GM12864 (cell line): ENCODE data around the gene CEP43.
A peak's percentile ranks its signal among the peaks of the same experiment; 100 is the strongest.

Source experiments
- DNase-seq: peaks from one replicate; pipeline ENCODE4 v3.0.0-alpha.2; 2011; ENCODE audit warnings: low read depth
- H3K4me3 ChIP-seq: 2 replicates; pipeline ENCODE4 v1.5.1; 2011; ENCODE audit warnings: mild to moderate bottlenecking, low read depth, low read length, control low read depth
- TF ChIP-seq, protein P1 (sequence below): IDR thresholded peaks from 2 replicates; pipeline ENCODE4 v1.5.1; 2011; ENCODE audit warnings: low read depth, mild to moderate bottlenecking, moderate library complexity, low read length, control low read depth, inconsistent platforms; ENCODE audit errors: missing control alignments

CEP43 gene

GRCh38 chr6:166998256-166999144 lies 697 bp upstream of the CEP43 start:
- TF ChIP-seq, protein P1, sequence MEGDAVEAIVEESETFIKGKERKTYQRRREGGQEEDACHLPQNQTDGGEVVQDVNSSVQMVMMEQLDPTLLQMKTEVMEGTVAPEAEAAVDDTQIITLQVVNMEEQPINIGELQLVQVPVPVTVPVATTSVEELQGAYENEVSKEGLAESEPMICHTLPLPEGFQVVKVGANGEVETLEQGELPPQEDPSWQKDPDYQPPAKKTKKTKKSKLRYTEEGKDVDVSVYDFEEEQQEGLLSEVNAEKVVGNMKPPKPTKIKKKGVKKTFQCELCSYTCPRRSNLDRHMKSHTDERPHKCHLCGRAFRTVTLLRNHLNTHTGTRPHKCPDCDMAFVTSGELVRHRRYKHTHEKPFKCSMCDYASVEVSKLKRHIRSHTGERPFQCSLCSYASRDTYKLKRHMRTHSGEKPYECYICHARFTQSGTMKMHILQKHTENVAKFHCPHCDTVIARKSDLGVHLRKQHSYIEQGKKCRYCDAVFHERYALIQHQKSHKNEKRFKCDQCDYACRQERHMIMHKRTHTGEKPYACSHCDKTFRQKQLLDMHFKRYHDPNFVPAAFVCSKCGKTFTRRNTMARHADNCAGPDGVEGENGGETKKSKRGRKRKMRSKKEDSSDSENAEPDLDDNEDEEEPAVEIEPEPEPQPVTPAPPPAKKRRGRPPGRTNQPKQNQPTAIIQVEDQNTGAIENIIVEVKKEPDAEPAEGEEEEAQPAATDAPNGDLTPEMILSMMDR = no peak
- peak overlapping the region; percentile 99 for H3K4me3 ChIP-seq
- DNase-seq = no peak

DNA sequence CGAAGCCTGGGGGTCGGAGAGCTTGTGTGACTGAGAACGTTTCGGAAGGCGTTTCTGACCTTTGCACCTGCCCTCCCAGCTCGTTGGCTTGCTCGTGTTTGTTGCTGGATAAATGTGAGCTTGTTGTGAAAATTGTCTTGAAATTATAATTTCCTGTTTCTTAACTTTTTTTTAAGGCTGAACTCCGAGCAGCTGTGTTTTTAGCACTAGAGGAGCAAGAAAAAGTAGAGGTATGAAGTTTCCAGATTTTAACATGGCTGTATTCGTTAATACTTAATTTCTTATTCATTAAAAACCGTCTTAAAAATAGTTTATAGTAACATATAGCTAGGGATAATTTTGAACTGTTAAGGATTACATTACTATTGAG lies 672 bp downstream of the CEP43 start:
- H3K4me3 ChIP-seq = peak overlapping the region; percentile 99
- no peak for DNase-seq
- TF ChIP-seq, protein P1 = no peak

DNA sequence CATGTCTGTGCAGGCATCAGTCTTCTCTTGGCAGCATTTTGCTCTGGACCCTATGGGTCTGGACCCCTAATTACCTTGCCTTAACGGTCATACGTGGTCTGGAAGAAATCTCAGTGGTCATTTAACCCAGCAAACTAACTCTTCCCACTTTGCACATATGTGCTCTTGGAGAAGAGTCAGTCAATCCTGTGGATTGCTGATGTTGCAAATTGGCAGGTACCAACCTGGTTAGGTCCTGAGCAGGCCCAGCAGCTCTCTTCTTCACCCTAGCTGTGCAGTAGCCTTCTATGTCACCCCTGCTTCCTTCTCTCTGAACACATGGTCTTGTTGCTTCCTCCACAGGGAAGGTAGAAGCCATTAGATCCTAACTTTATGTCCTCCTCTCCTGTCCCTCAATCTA lies 1.6 kb downstream of the CEP43 start:
- TF ChIP-seq, protein P1 = no peak
- H3K4me3 ChIP-seq = peak overlapping the region; percentile 15; the same call in 1 of the 2 replicates
- DNase-seq = no peak

GRCh38 chr6:167005350-167006159 lies 6.4 kb downstream of the CEP43 start:
- DNase-seq = no peak
- H3K4me3 ChIP-seq = no peak overlapping the region
- TF ChIP-seq, protein P1 = no peak

- no peak for DNase-seq
- TF ChIP-seq, protein P1 = no peak
- H3K4me3 ChIP-seq = no peak overlapping the region
Measured at GRCh38 chr6:167007985-167008384, 8.8 kb downstream of the CEP43 start.

DNA sequence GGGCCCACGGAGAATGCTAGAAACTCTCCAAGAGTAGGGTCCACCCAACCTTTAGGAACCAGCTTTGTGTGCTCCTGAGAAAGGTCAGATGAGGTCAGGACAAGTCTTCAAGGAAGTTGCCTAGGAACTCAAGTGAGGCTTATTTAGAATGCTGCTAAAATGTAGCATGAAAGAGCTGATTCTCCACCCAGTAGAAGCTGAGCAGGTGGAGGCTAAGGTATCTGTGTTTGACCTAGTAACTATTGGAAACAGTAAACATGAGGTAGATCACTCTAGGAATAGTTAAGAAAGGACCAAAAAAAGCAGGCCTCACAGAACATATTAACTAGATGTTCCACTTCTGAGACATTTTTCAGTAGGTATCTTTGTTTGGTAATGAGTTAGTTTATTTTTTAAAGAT lies 13.9 kb downstream of the CEP43 start:
- DNase-seq = no peak
- TF ChIP-seq, protein P1 = no peak
- no peak overlapping the region for H3K4me3 ChIP-seq
